ENCODE results near the gene PRDM2.

PRDM2 gene

DNA sequence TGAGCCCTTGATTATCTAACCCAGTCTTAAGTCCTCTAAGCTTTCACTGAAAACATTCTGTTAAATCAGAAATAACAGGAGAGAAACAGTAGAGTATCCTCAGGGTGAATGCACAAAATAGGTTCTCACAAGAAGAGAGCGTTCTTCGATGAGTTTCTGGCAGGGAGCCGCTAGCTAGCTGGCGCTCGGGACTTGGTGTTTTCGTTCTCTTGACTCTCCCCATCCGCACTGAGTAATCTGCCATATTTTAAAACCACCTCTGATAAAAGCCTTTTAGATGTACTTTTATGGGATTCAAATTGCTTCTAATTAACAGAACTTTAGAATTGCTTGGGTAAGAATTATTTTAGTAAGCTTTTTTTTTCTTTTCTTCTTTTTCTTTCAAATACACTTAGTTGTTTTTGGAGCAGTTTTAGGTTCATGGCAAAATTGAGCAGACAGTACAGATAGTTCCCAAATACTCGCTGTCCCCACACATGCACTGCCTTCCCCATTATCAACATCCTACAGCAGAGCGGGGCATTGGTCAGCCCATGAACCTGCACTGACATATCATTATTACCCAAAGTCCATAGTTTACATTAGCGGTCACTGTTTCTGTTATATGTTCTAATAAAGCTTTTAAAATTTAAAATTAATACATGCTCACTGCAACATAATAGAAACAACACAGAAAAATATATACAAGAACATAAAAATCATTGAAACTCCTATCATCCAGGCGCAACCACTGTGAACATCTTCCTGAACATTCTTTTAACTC, 35.4 kb downstream of the PRDM2 start:
- no peak overlapping the region for H3K4me3 ChIP-seq (ENCODE audit: low read depth, low read length)
- TF ChIP-seq, protein P1, sequence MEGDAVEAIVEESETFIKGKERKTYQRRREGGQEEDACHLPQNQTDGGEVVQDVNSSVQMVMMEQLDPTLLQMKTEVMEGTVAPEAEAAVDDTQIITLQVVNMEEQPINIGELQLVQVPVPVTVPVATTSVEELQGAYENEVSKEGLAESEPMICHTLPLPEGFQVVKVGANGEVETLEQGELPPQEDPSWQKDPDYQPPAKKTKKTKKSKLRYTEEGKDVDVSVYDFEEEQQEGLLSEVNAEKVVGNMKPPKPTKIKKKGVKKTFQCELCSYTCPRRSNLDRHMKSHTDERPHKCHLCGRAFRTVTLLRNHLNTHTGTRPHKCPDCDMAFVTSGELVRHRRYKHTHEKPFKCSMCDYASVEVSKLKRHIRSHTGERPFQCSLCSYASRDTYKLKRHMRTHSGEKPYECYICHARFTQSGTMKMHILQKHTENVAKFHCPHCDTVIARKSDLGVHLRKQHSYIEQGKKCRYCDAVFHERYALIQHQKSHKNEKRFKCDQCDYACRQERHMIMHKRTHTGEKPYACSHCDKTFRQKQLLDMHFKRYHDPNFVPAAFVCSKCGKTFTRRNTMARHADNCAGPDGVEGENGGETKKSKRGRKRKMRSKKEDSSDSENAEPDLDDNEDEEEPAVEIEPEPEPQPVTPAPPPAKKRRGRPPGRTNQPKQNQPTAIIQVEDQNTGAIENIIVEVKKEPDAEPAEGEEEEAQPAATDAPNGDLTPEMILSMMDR (IDR thresholded peaks at IDR 0.05; ENCODE audit: low read depth, low read length): no peak

DNA sequence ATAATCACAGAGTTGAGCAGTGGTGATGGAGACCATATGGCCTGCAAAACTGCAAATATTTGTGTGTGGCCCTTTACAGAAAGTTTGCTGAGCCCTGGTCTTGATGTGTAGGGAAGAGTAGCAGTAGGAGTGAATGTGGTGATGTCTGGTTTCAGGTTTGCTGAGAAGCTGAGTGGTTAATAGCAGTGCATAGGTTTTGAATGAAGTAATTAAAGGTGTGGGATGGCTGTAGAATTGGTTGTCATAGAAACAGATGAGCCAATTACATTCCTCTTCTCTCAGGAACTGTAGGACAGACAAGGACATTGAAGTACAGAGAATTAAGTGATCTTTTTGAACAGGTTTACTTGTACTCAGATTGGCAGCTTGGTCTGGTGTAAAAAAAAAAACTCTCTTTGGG, 37.4 kb downstream of the PRDM2 start:
- no peak overlapping the region for H3K4me3 ChIP-seq (ENCODE audit: low read depth, low read length)
- TF ChIP-seq, protein P1 (IDR thresholded peaks at IDR 0.05; ENCODE audit: low read depth, low read length): no peak

DNA sequence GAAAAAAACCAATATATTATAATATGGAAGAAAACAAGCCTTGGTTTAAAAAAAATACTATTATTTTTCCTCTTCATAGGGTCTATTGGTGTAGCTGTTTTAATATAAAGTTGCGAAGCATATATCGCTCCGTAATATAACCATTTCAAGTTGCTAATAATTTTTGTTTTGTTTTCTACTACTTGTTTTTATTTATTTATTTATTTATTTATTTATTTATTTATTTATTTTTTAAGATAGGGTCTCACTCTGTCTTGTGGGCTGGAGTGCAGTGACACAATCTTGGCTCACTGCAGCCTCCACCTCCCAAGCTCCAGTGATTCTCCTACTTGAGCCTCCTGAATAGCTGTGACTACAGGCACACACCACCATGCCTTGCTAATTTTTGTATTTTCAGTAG, 46.4 kb downstream of the PRDM2 start:
- no peak overlapping the region for H3K4me3 ChIP-seq (ENCODE audit: low read depth, low read length)
- TF ChIP-seq, protein P1 (IDR thresholded peaks at IDR 0.05; ENCODE audit: low read depth, low read length): no peak

DNA sequence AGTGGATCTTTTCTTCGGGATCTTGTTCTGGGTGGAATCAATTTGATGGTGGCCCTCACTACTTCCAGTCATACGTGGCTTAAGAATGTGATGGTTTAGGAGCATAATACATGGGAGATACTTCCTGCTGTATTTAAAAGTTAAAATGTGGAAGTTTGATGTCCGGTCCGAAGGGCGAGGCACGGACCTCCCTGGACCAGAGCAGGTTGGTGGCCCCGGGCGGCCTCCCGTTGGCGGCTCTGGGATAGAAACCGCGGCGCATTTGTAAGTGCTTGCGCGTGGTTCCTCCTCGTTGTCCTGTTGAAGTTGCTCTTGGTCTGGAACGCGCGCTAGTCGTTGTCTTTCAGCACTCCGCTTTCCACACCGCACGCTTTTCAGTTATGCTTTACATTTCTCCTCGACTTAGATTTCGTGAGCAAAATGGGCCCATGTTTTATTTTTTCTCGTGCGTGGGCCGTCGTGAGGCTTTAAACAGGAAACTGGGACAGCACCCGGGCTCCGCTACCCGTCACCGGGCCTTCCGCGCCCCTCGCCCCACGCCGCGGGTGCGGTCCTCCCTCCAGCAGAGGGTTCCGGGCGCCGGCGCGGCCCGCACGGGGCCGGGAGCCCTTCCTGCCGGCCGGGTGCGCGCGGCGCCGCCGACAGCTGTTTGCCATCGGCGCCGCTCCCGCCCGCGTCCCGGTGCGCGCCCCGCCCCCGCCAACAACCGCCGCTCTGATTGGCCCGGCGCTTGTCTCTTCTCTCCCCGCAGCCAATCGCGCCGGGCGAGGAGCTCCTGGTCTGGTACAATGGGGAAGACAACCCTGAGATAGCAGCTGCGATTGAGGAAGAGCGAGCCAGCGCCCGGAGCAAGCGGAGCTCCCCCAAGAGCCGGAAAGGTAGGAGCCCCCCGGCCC, 48.9 kb downstream of the PRDM2 start:
- TF ChIP-seq, protein P1 (IDR thresholded peaks at IDR 0.05; ENCODE audit: low read depth, low read length): no peak

DNA sequence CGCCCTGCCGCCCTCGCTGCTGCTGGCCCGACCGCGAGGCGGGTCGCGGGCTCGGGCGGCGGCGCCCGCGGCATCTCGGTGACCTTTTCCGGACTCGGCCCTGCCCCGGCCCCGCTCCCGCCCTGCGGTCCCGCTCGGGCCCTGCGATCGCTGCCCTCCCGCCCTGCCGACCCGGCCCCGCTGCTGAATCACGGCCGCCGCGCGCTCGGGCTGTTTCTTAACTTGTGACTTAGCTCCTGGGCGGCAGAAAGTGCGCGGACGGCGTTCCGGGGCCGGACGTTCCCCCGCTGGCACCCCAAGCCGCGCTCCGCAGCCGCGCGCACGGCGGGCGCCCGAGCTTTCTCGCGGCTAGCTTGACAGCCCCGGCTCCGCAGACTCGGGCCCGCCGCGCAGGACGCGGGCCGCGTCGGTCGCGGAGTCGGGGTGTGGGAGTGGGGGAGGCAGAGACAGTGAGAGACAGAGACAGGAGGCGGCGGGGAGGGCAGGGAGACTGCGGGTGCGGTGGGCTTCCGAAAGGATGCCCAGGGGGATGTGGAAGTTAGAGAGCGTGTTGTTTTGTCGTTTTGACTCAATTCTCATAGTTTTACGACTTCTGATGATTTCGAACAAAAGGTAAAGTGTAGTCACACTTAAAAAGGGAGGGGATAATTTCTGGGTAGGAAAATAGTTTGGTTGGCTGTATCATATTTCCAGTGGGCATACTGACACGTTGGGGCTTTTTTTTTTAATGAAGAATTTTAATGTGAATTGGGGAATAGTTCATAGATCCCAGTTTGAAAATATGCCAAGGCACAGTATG, 49.8 kb downstream of the PRDM2 start:
- TF ChIP-seq, protein P1 (IDR thresholded peaks at IDR 0.05; ENCODE audit: low read depth, low read length): no peak
- peak overlapping the region; percentile 89 for H3K4me3 ChIP-seq (ENCODE audit: low read depth, low read length)

More for the DNA sequence above, 48.9 kb downstream of the PRDM2 start:
- peak overlapping the region; percentile 89 for H3K4me3 ChIP-seq (ENCODE audit: low read depth, low read length)

DNA sequence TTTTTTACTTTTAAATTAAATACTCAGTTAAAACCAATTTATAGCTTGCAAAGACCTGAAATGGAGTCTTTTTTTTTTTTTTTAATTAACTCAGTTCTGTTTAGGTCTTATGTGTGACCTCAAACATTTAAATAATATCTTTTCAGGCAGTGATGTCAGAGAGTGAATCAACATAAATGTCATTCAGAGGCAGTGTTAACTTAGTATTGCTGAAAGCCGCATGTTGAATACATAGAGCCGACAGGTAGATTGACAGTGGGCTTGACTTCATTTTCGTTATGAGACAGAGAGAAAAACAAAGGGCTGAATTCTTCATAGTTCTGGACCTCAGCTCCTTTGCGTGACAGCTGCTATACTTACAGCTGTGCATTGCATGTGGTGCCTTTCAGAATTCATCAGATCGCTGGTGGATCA, 51.5 kb downstream of the PRDM2 start:
- TF ChIP-seq, protein P1 (IDR thresholded peaks at IDR 0.05; ENCODE audit: low read depth, low read length): no peak

More for the DNA sequence above, 51.5 kb downstream of the PRDM2 start:
- no peak overlapping the region; the same call in 1 of the 2 replicates for H3K4me3 ChIP-seq (ENCODE audit: low read depth, low read length)

All from WI38 (cell line).